GM19397 (cell line): Measurements from ENCODE around the gene BCS1L.

ENCODE experiments used
- ATAC-seq: cut with Tn5 transposase; IDR thresholded peaks from one replicate; pipeline ENCODE4 v1.9.1; 2021; ENCODE audit warnings: mild to moderate bottlenecking, moderate library complexity; ENCODE audit not compliant: unreplicated experiment

Gene BCS1L

DNA sequence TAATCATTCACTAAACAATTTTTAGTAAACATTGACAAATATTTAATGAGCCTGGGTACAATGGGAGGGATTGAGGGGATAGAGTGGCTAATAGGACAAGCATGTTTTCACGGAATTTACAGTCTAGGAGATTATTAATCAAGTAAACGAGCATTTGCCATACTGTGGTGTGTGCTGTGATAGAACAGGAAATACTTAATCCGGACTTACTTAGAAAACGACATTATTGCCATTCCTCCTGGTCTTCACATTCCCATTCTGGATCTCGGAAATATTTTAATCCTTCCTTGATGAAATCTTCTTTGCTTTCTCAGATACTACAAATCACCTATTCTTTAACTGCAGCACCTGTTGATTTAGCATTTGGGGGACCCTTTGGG, 52.1 kb downstream of the BCS1L start:
- ATAC-seq, result no peak
